Uterus (tissue), 4 donors: ENCODE measurements around the gene MICAL1. TPM values are rescaled to one million over a fixed set of nuclear protein-coding genes. Genes with fewer than 3 reads are reported as not detected.

Experiments
- DNase-seq, 2 donors: peaks; one replicate each; pipeline ENCODE4 v3.0.0-alpha.2; 2019 to 2020
- H3K27ac ChIP-seq, 2 donors: fragments of 200-600 bp; sonication (generic); 1 replicate in 1 of 2; 2 replicates in 1 of 2; pipeline ENCODE4 v1.5.1; 2016 to 2018
- H3K27me3 ChIP-seq, 2 donors: fragments of 200-600 bp; sonication (generic); one replicate each; pipeline ENCODE4 v1.5.1; 2018 to 2019; ENCODE audit warnings: control low read depth in 1 of 2
- H3K36me3 ChIP-seq, 2 donors: fragments of 200-600 bp; sonication (generic); one replicate each; pipeline ENCODE4 v1.5.1; 2019; ENCODE audit warnings: control low read depth in 1 of 2
- H3K4me1 ChIP-seq, 2 donors: fragments of 200-600 bp; sonication (generic); one replicate each; pipeline ENCODE4 v1.5.1; 2018 to 2019; ENCODE audit warnings: control low read depth in 1 of 2
- H3K4me3 ChIP-seq, 2 donors: fragments of 200-600 bp; sonication (generic); 1 replicate in 1 of 2; 2 replicates in 1 of 2; pipeline ENCODE4 v1.5.1; 2018 to 2019; ENCODE audit warnings: mild to moderate bottlenecking in 1 of 2
- H3K9me3 ChIP-seq, 2 donors: fragments of 200-600 bp; sonication (generic); one replicate each; pipeline ENCODE4 v1.5.1; 2019; ENCODE audit warnings: control low read depth in 1 of 2
- CTCF ChIP-seq, 4 experiments: fragments of 200-600 bp in 2 of 4; fragments of 450-650 bp in 2 of 4; sonication (generic) in 2 of 4; IDR thresholded peaks; one replicate each; pipeline ENCODE4 v1.5.1; 2016 to 2019; ENCODE audit warnings: antibody characterized with exemption in 4 of 4, mild to moderate bottlenecking in 2 of 4, moderate library complexity in 1 of 4
- POLR2A ChIP-seq, 2 donors: fragments of 450-650 bp; IDR thresholded peaks; one replicate each; pipeline ENCODE4 v1.6.1; 2016; ENCODE audit warnings: antibody characterized with exemption in 2 of 2, mild to moderate bottlenecking in 1 of 2, moderate library complexity in 1 of 2
- intact Hi-C: fragments of 100-400 bp; cut with DNase I; formaldehyde crosslinking; loops from one replicate; pipeline ENCODE4 v1.15.1; 2023; ENCODE audit warnings: low total_unique reads
- total RNA-seq, 4 donors: library from RNA; depleted of rRNA in 3 of 4; stranded (reverse); fragments of >200 nt in 3 of 4; gene quantifications; one replicate each; pipeline versions ENCODE4 v1.1.0 to v1.2.4, GENCODE V29; 2014 to 2023
- donor health status: DM: yes; HTN: yes; CAD: no.

MICAL1 gene
- total RNA-seq, 4 donors from 2014 or later = 27.2 to 46.1 (median 36.2) TPM

DNA sequence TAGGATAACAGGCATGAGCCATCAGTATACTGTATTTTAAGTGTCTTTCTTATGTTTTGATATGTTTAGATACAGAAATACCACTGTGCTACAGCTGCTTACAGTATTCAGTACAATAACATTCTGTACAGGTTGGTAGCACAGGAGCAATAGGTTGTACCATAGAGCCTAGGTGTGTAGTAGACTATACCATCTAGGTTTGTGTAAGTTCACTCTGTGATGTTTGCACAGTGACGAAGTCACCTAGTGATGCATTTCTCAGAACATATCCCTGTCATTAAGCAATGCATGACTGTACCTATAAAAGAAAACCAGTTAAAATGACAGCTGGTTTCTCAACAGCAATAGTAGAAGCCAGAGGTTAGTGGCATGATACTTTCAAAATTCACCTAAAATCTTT lies 30.5 kb upstream of the MICAL1 start:
- no peak for TF ChIP-seq CTCF (IDR thresholded peaks at IDR 0.05)
- TF ChIP-seq POLR2A (IDR thresholded peaks at IDR 0.05) = no peak
- H3K9me3 ChIP-seq = no peaks in the 10 kb centered on the region
- H3K36me3 ChIP-seq = no peaks in the 10 kb centered on the region
- no peak overlapping the region for H3K4me3 ChIP-seq
- H3K27ac ChIP-seq = no peak overlapping the region
- peaks cover 0 to 7% of the 10 kb centered on the region in 2 donors for H3K4me1 ChIP-seq
- intact Hi-C loops = no loop called here
- DNase-seq = no peak
- H3K27me3 ChIP-seq = no peaks in the 10 kb centered on the region

GRCh38 chr6:109485266-109485935 lies 29.8 kb upstream of the MICAL1 start:
- no peak for DNase-seq
- H3K9me3 ChIP-seq = no peaks in the 10 kb centered on the region
- no peak overlapping the region for H3K27ac ChIP-seq
- no peaks in the 10 kb centered on the region for H3K36me3 ChIP-seq
- H3K27me3 ChIP-seq = no peaks in the 10 kb centered on the region
- peaks cover 0 to 9% of the 10 kb centered on the region in 2 donors for H3K4me1 ChIP-seq
- TF ChIP-seq POLR2A (IDR thresholded peaks at IDR 0.05) = no peak
- no peak for TF ChIP-seq CTCF (IDR thresholded peaks at IDR 0.05)
- intact Hi-C loops = no loop called here
- H3K4me3 ChIP-seq = no peak overlapping the region

DNA sequence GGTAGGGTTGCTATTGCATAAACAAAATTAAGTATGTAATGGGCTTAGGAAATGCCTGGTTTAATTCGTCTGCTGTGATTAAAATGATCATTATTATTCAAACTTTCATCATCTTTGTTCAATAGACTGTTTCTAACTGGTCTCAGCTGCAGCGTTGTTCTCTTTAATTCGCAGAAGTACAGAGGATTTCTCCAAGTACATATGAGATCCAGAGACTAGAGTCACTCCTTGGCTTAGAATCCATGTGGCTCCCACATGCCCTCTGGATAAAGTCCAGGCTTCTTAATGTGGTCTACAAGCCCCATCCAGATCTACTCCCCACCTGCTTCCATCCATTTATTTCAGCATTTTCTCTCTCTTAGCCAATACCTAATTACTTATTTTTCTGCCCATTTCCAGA lies 28.6 kb upstream of the MICAL1 start:
- no peaks in the 10 kb centered on the region for H3K9me3 ChIP-seq
- peaks cover 0 to 9% of the 10 kb centered on the region in 2 donors for H3K4me1 ChIP-seq
- peak overlapping the region; percentile 39 to 100 for H3K4me3 ChIP-seq
- no peaks in the 10 kb centered on the region for H3K36me3 ChIP-seq
- no peak for DNase-seq
- intact Hi-C loops = no loop called here
- H3K27ac ChIP-seq = peak overlapping the region; percentile 66 to 89
- TF ChIP-seq POLR2A (IDR thresholded peaks at IDR 0.05) = no peak
- no peak for TF ChIP-seq CTCF (IDR thresholded peaks at IDR 0.05)
- no peaks in the 10 kb centered on the region for H3K27me3 ChIP-seq

- Histone ChIP-seq H3K4me1 (peaks cover 0 to 9% of the 10 kb centered on the region in 2 donors), H3K36me3 (no peaks in the 10 kb centered on the region), H3K27me3 (no peaks in the 10 kb centered on the region), H3K9me3 (no peaks in the 10 kb centered on the region), H3K27ac (peak overlapping the region; percentile 66 to 89), H3K4me3 (peak overlapping the region; percentile 39 to 100)
- no peak for DNase-seq
- TF ChIP-seq CTCF (IDR thresholded peaks at IDR 0.05) (no peak), POLR2A (IDR thresholded peaks at IDR 0.05) (no peak)
- intact Hi-C loops = no loop called here
Measured at GRCh38 chr6:109483735-109484057, 28.1 kb upstream of the MICAL1 start.

GRCh38 chr6:109482905-109483734 lies 27.5 kb upstream of the MICAL1 start, which contains the start of gene ZBTB24:
TSS of gene ZBTB24 (minus strand) at chr6:109483219. CDS start at chr6:109482026, 1,193 bp downstream.
- intact Hi-C loops = no loop called here

More at GRCh38 chr6:109482905-109483734, 27.5 kb upstream of the MICAL1 start, which contains the start of gene ZBTB24:
- peak; percentile 90 to 93 for DNase-seq
- no peaks in the 10 kb centered on the region for H3K36me3 ChIP-seq
- peak within 1 kb of the TSS; percentile 58 to 100 for H3K4me3 ChIP-seq
- H3K4me1 ChIP-seq = peaks cover 0 to 9% of the 10 kb centered on the region in 2 donors
- TF ChIP-seq POLR2A (IDR thresholded peaks at IDR 0.05) (peak in 1 of 2 donors; percentile 68), CTCF (IDR thresholded peaks at IDR 0.05) (no peak)
- peak within 1 kb of the TSS; percentile 66 to 89 for H3K27ac ChIP-seq
- no peaks in the 10 kb centered on the region for H3K9me3 ChIP-seq
- no peaks in the 10 kb centered on the region for H3K27me3 ChIP-seq
